ENCODE results near the gene ANTXR2. TPM values are rescaled to one million over a fixed set of nuclear protein-coding genes. Genes with fewer than 3 reads are reported as not detected.

Gene ANTXR2
- total and polyA plus RNA-seq, 4 donors = 16.0 to 88.0 (median 50.7) TPM

- intact Hi-C loops (cut with DNase I) = loop anchor here (2.0 to 10.0 kb wide), 2 partner anchors 107 to 1121 kb away; no protein-coding TSS in a partner anchor
- H3K27me3 ChIP-seq (ENCODE audit: control insufficient read depth in 1 of 2, insufficient read depth in 2 of 2, low read length in 1 of 2) = no peaks in the 10 kb centered on the region
- DNase-seq (no peak), ATAC-seq (ENCODE audit: low FRiP score) (no peak)
- H3K4me1 ChIP-seq (ENCODE audit: control insufficient read depth in 1 of 2, insufficient read depth in 2 of 2, low read length in 2 of 2) = no peaks in the 10 kb centered on the region
- H3K4me3 ChIP-seq (ENCODE audit: low read length in 2 of 2) = no peak overlapping the region
- H3K9me3 ChIP-seq (ENCODE audit: control insufficient read depth, low read length) = no peaks in the 10 kb centered on the region
- H3K27ac ChIP-seq (ENCODE audit: low read depth in 1 of 2, low read length in 2 of 2) = no peak overlapping the region
- H3K36me3 ChIP-seq (ENCODE audit: control insufficient read depth in 1 of 2, insufficient read depth in 2 of 2, low read length in 1 of 2) = no peaks in the 10 kb centered on the region
Measured at GRCh38 chr4:80075995-80076675, 3.1 kb upstream of the ANTXR2 start.

DNA sequence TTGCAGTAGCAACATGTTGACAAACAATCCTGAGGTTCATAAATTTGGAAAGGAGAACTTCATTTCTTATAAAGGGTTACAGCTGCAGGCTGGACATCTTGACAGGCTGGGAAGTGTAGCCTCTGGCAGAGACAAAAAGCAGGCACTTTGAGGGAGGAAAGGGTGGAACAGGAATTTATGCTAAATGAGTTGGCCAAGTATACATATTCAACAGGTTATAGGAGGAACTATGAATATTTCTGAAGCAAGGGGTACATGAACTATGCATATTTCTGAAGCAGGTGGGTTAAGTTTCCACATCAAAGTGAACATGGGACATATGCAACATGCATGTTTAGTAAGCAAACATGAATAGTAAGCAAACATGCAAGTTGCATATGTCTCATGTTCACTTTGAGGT is 1.6 kb upstream of the ANTXR2 start:
- Histone ChIP-seq H3K9me3 (ENCODE audit: control insufficient read depth, low read length) (no peaks in the 10 kb centered on the region), H3K4me3 (ENCODE audit: low read length in 2 of 2) (no peak overlapping the region), H3K27ac (ENCODE audit: low read depth in 1 of 2, low read length in 2 of 2) (no peak overlapping the region), H3K4me1 (ENCODE audit: control insufficient read depth in 1 of 2, insufficient read depth in 2 of 2, low read length in 2 of 2) (no peaks in the 10 kb centered on the region), H3K36me3 (ENCODE audit: control insufficient read depth in 1 of 2, insufficient read depth in 2 of 2, low read length in 1 of 2) (no peaks in the 10 kb centered on the region), H3K27me3 (ENCODE audit: control insufficient read depth in 1 of 2, insufficient read depth in 2 of 2, low read length in 1 of 2) (no peaks in the 10 kb centered on the region)
- no peak for ATAC-seq (ENCODE audit: low FRiP score)
- intact Hi-C loops (cut with DNase I) = loop anchor here in 1 of 2 donors (5.0 to 10.0 kb wide), 2 partner anchors 108 to 1120 kb away; no protein-coding TSS in a partner anchor
- DNase-seq = no peak

GRCh38 chr4:80074069-80074468 is 1.0 kb upstream of the ANTXR2 start:
- Histone ChIP-seq H3K36me3 (ENCODE audit: control insufficient read depth in 1 of 2, insufficient read depth in 2 of 2, low read length in 1 of 2) (no peaks in the 10 kb centered on the region), H3K27ac (ENCODE audit: low read depth in 1 of 2, low read length in 2 of 2) (no peak overlapping the region), H3K4me3 (ENCODE audit: low read length in 2 of 2) (no peak overlapping the region), H3K9me3 (ENCODE audit: control insufficient read depth, low read length) (no peaks in the 10 kb centered on the region), H3K4me1 (ENCODE audit: control insufficient read depth in 1 of 2, insufficient read depth in 2 of 2, low read length in 2 of 2) (no peaks in the 10 kb centered on the region), H3K27me3 (ENCODE audit: control insufficient read depth in 1 of 2, insufficient read depth in 2 of 2, low read length in 1 of 2) (no peaks in the 10 kb centered on the region)
- no peak for ATAC-seq (ENCODE audit: low FRiP score)
- DNase-seq = no peak
- intact Hi-C loops (cut with DNase I) = loop anchor here in 1 of 2 donors (5.0 to 10.0 kb wide), 2 partner anchors 108 to 1119 kb away; no protein-coding TSS in a partner anchor

GRCh38 chr4:80073473-80074008 is 512 bp upstream of the ANTXR2 start:
- intact Hi-C loops (cut with DNase I) = loop anchor here in 1 of 2 donors (5.0 to 10.0 kb wide), 2 partner anchors 109 to 1119 kb away; no protein-coding TSS in a partner anchor
- Histone ChIP-seq H3K27me3 (ENCODE audit: control insufficient read depth in 1 of 2, insufficient read depth in 2 of 2, low read length in 1 of 2) (no peaks in the 10 kb centered on the region), H3K4me3 (ENCODE audit: low read length in 2 of 2) (peak overlapping the region; percentile 69 to 83), H3K27ac (ENCODE audit: low read depth in 1 of 2, low read length in 2 of 2) (peak overlapping the region in 1 of 2 donors; percentile 48), H3K9me3 (ENCODE audit: control insufficient read depth, low read length) (no peaks in the 10 kb centered on the region), H3K36me3 (ENCODE audit: control insufficient read depth in 1 of 2, insufficient read depth in 2 of 2, low read length in 1 of 2) (no peaks in the 10 kb centered on the region), H3K4me1 (ENCODE audit: control insufficient read depth in 1 of 2, insufficient read depth in 2 of 2, low read length in 2 of 2) (no peaks in the 10 kb centered on the region)
- ATAC-seq (ENCODE audit: low FRiP score) (no peak), DNase-seq (no peak)
- 38 to 41% methylated on average over 4 of the region's 4 CpGs for WGBS, 2 donors

DNA sequence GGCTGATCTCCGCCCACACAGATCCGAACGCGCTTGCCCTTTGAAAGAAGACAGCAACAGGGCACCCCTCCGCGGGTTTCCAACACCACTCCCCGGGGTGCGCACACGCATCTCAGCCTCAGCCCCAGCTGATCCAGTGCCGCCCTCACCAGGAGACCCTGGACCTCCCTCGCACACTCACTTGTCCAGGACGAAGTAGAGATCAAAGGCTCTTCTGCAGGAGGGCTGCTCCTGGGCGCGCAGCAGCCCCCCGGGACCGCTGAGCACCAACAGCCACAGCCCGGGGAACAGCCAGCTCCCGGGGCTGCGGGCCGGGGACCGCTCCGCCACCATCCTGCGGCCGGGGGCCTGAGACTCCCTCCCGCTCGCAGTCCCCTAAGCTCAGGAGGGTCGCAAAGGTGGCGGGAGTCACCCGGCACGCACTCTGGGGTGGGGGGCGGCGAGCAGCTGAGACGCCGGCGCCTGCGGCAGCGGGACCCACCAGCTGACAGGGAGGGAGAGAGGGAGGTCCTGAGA is 743 bp downstream of the ANTXR2 start:
- ATAC-seq (ENCODE audit: low FRiP score) = peak; percentile 68
- peak; percentile 68 to 84 for DNase-seq
- Histone ChIP-seq H3K27ac (ENCODE audit: low read depth in 1 of 2, low read length in 2 of 2) (no peak overlapping the region), H3K36me3 (ENCODE audit: control insufficient read depth in 1 of 2, insufficient read depth in 2 of 2, low read length in 1 of 2) (no peaks in the 10 kb centered on the region), H3K27me3 (ENCODE audit: control insufficient read depth in 1 of 2, insufficient read depth in 2 of 2, low read length in 1 of 2) (no peaks in the 10 kb centered on the region), H3K4me1 (ENCODE audit: control insufficient read depth in 1 of 2, insufficient read depth in 2 of 2, low read length in 2 of 2) (no peaks in the 10 kb centered on the region), H3K4me3 (ENCODE audit: low read length in 2 of 2) (peak overlapping the region; percentile 69 to 83), H3K9me3 (ENCODE audit: control insufficient read depth, low read length) (no peaks in the 10 kb centered on the region)
- intact Hi-C loops (cut with DNase I) = loop anchor here in 1 of 2 donors (5.0 to 10.0 kb wide), 2 partner anchors 110 to 1117 kb away; no protein-coding TSS in a partner anchor
- WGBS, 2 donors = 1% methylated on average over 29 to 37 of the region's 37 CpGs

DNA sequence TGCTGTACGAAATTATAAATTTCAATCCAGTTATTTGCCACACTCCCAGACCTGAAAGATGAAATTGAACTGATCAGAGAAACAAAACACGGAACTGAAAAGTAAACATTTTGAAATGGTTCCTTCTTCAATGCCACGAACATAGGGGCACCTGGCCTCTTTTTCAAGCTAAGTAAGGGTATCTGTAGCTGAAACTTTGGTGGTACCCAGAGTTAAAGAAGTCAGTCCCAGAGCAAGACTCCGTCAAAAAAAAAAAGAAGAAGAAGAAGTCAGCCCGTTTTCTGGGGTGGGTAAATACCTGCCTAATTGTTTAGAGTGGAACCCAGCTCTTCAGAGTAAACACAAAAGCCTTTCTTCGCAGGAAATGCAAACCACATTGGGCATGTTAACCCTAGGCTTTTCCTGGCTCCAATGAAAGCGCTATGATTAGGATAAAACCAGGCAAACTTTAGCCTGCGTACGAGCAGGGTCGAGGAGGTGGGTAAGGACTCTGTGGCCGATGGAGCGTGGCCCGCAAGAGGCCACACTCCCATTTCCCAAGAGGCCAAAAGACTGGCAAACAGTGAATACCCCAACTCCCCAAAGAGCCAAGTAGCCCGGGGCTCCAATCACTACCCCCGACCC is 1.3 kb downstream of the ANTXR2 start:
- Histone ChIP-seq H3K27ac (ENCODE audit: low read depth in 1 of 2, low read length in 2 of 2) (no peak overlapping the region), H3K27me3 (ENCODE audit: control insufficient read depth in 1 of 2, insufficient read depth in 2 of 2, low read length in 1 of 2) (no peaks in the 10 kb centered on the region), H3K9me3 (ENCODE audit: control insufficient read depth, low read length) (no peaks in the 10 kb centered on the region), H3K36me3 (ENCODE audit: control insufficient read depth in 1 of 2, insufficient read depth in 2 of 2, low read length in 1 of 2) (no peaks in the 10 kb centered on the region), H3K4me1 (ENCODE audit: control insufficient read depth in 1 of 2, insufficient read depth in 2 of 2, low read length in 2 of 2) (no peaks in the 10 kb centered on the region), H3K4me3 (ENCODE audit: low read length in 2 of 2) (peak overlapping the region; percentile 69 to 83)
- ATAC-seq (ENCODE audit: low FRiP score) (no peak), DNase-seq (no peak)
- WGBS, 2 donors = 32 to 38% methylated on average over 15 of the region's 15 CpGs
- intact Hi-C loops (cut with DNase I) = loop anchor here in 1 of 2 donors (5.0 to 10.0 kb wide), 2 partner anchors 111 to 1117 kb away; no protein-coding TSS in a partner anchor

DNA sequence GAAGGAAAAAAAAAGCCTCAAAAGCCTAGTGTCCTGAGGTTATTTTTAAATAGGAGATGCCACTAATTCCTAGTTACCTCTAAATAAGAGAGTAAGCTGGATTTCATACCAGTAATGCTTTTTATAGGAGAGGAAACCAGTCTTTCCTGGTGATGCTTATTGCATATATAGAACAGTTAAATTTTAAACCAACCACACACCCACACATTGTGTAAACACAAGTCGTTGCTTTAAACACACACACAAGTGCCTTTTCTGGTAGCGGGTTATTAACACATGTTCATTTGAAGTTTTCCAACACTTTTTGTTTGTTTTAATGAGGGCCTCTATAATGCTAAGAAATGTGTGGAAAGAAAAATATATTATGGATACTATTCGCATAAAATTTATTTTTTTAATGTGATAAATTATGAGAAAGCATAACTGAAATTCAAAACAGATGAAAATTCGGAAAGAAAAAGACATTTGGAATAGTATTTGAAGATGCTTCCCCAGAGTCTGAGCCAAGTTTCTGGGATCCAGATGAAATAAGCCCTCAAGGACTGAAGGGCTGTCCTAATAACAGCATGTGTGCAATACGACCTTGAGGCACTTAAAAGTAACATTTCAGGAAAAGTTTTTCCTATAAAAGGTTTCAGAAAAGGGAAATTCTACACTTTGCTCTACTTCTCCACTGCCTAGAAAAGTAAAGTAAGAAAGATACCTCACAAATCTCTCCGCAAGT is 2.0 kb downstream of the ANTXR2 start:
- no peaks in the 10 kb centered on the region for H3K36me3 ChIP-seq (ENCODE audit: control insufficient read depth in 1 of 2, insufficient read depth in 2 of 2, low read length in 1 of 2)
- WGBS, 2 donors = 73 to 80% methylated on average over 6 of the region's 6 CpGs
- ATAC-seq (ENCODE audit: low FRiP score) (no peak), DNase-seq (no peak)
- H3K4me1 ChIP-seq (ENCODE audit: control insufficient read depth in 1 of 2, insufficient read depth in 2 of 2, low read length in 2 of 2) = no peaks in the 10 kb centered on the region
- intact Hi-C loops (cut with DNase I) = loop anchor here in 1 of 2 donors (5.0 to 10.0 kb wide), 2 partner anchors 111 to 1116 kb away; no protein-coding TSS in a partner anchor
- no peaks in the 10 kb centered on the region for H3K9me3 ChIP-seq (ENCODE audit: control insufficient read depth, low read length)
- H3K27ac ChIP-seq (ENCODE audit: low read depth in 1 of 2, low read length in 2 of 2) = no peak overlapping the region
- H3K27me3 ChIP-seq (ENCODE audit: control insufficient read depth in 1 of 2, insufficient read depth in 2 of 2, low read length in 1 of 2) = no peaks in the 10 kb centered on the region
- H3K4me3 ChIP-seq (ENCODE audit: low read length in 2 of 2) = peak overlapping the region in 1 of 2 donors; percentile 69

Measured in aorta (tissue), 5 donors.